Prostate gland (tissue), 2 donors: ENCODE measurements around the gene CADM3.

Source experiments
- POLR2A ChIP-seq: fragments of 450-650 bp; IDR thresholded peaks from one replicate; pipeline ENCODE4 v1.6.1; 2016; ENCODE audit warnings: antibody characterized with exemption, mild to moderate bottlenecking
- POLR2AphosphoS5 ChIP-seq: sonication (generic); formaldehyde crosslinking; IDR thresholded peaks from one replicate; pipeline ENCODE4 v1.6.1; 2017; ENCODE audit warnings: antibody characterized with exemption
- TF ChIP-seq, protein P1 (sequence below), 4 experiments: fragments of 200-600 bp in 2 of 4; fragments of 450-650 bp in 2 of 4; sonication (generic) in 2 of 4; IDR thresholded peaks; 1 replicate in 3 of 4; 2 replicates in 1 of 4; pipeline ENCODE4 v1.5.1; 2016 to 2019; ENCODE audit warnings: antibody characterized with exemption in 4 of 4, mild to moderate bottlenecking in 2 of 4, moderate library complexity in 2 of 4

DNA sequence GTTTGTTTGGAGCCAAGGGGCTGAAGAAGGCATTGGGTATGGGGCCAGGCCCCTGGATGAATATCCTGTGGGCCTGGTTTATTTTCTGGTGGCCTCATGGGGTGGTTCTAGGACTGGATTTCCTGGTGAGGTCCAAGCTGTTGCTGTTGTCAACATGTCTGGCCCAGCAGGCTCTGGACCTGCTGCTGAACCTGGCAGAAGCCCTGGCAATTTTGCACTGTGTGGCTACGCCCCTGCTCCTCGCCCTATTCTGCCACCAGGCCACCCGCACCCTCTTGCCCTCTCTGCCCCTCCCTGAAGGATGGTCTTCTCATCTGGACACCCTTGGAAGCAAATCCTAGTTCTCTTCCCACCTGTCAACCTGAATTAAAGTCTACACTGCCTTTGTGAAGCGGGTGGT, 34.7 kb downstream of the CADM3 start:
- TF ChIP-seq, protein P1, sequence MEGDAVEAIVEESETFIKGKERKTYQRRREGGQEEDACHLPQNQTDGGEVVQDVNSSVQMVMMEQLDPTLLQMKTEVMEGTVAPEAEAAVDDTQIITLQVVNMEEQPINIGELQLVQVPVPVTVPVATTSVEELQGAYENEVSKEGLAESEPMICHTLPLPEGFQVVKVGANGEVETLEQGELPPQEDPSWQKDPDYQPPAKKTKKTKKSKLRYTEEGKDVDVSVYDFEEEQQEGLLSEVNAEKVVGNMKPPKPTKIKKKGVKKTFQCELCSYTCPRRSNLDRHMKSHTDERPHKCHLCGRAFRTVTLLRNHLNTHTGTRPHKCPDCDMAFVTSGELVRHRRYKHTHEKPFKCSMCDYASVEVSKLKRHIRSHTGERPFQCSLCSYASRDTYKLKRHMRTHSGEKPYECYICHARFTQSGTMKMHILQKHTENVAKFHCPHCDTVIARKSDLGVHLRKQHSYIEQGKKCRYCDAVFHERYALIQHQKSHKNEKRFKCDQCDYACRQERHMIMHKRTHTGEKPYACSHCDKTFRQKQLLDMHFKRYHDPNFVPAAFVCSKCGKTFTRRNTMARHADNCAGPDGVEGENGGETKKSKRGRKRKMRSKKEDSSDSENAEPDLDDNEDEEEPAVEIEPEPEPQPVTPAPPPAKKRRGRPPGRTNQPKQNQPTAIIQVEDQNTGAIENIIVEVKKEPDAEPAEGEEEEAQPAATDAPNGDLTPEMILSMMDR (IDR thresholded peaks at IDR 0.05), result no peak
- TF ChIP-seq POLR2AphosphoS5 (no peak), POLR2A (no peak)
